HG02798 (cell line): ENCODE results near the gene PRSS36.

Experiments
- ATAC-seq: cut with Tn5 transposase; IDR thresholded peaks from one replicate; pipeline ENCODE4 v1.9.1; 2021; ENCODE audit warnings: mild to moderate bottlenecking; ENCODE audit not compliant: unreplicated experiment, poor library complexity

PRSS36 gene

DNA sequence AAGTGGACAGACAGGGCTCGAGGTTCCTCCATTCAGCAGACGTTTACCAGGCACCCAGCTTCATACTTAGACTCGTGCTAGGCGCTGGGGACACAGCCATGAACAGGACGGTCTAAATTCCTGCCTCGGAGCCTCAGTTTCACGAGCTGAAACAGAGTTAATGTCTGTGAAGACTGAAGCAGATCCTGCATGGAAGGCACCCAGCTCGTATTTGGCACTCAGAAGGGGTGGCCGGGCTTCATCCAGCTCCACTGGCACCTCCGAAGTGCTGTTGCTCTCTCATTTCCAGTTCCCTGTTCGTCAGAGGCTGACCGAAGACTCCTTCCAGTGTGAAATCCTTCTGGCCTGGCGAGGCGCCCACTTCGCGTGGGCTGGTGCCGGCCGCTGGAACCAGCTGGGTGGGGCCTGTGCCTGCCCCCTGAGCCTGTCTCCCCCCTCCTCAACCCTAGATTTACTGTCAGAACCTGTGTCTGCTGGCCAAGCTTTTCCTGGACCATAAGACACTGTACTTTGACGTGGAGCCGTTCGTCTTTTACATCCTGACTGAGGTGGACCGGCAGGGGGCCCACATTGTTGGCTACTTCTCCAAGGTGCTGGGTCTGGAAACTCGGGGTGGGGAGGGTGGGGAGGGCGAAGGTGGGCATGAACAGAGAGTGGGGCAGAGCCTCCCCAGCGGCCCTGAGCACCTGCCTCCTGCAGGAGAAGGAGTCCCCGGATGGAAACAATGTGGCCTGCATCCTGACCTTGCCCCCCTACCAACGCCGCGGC is 20.1 kb downstream of the PRSS36 start:
- ATAC-seq: no peak

DNA sequence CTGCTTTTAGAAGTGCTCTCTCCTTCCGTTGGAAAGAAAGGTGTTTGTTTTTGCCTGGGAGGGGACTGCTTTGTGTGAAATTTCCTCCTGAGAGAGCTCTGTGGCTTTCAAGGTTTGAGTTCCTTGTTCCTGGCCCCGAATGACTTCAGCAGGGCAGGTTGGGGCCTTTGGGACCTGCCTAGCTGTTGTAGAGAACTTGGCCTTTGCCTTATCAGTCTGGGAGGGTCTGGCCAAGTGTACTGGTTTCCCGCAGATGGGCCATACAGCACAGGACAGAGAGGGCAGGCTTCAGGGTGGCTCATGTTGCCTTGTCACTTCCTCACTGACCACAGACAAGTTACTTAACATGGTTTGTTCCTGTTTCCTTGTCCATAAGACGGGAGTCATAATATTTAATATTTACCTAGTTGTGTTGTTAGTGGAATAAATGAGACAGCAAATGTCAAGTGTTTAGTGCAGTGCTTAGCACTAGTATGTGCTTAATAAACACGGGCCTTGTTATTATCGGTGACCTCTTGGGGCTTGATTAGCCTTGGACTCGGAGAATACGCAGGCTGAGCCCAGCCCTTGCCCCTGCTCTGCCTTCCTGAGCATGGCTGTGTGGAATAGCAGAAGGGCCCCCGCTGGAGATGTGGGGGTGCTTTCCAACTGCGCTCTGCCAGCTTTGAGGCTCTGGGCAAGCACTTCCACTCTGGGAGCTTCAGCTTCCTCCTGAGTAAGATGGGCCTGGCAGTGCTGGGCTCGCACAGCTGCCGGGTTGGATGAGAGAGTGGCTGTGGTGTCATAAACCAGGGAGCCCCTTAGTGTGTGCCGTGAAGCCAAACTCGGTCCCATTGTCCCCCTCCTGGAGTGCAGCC is 20.9 kb downstream of the PRSS36 start:
- no peak for ATAC-seq

DNA sequence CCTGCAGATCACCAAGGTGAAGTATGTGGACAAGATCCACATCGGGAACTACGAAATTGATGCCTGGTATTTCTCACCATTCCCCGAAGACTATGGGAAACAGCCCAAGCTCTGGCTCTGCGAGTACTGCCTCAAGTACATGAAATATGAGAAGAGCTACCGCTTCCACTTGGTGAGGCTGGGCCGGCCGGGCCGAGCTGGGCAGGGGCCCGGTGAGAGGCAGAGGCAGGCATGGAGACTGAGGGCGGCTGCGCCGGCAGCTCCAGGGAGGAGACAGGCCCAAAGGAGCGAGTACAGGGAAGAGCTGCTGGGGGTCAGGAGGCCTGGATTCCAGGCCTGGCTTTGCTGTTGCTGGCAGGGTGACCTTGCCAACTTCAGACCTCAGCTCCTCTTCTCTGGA is 22.7 kb downstream of the PRSS36 start:
- ATAC-seq: no peak

DNA sequence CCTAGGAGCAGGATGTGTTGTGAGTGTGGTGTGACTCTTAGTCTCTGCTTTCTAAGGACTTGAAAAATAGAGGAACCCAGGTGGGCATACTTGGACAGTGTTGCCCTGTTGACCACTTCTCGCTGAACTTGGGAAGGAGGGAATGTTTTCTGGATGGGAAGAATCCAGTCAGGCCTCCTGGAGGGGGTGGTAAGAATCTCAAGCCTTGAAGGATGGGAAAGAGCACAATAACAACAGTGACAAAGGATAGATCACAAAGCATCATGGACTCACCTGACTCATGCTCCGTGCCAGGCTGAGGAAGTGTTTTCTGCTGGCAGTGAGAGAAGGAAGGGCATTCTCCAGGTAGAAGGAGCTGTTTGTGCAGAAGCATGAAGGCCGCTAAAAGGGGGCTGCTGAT is 24.0 kb downstream of the PRSS36 start:
- ATAC-seq: no peak

DNA sequence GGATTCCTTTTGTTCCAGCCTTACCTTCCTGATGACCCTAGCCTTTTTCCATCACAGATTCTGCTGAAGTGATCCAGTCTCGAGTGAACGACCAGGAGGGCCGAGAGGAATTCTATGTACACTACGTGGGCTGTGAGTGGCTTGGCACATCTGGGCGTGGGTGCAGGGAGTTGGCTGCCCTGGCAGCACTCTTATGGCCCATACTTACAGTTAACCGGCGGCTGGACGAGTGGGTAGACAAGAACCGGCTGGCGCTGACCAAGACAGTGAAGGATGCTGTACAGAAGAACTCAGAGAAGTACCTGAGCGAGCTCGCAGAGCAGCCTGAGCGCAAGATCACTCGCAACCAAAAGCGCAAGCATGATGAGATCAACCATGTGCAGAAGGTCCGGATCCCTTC is 29.7 kb downstream of the PRSS36 start:
- ATAC-seq: no peak

DNA sequence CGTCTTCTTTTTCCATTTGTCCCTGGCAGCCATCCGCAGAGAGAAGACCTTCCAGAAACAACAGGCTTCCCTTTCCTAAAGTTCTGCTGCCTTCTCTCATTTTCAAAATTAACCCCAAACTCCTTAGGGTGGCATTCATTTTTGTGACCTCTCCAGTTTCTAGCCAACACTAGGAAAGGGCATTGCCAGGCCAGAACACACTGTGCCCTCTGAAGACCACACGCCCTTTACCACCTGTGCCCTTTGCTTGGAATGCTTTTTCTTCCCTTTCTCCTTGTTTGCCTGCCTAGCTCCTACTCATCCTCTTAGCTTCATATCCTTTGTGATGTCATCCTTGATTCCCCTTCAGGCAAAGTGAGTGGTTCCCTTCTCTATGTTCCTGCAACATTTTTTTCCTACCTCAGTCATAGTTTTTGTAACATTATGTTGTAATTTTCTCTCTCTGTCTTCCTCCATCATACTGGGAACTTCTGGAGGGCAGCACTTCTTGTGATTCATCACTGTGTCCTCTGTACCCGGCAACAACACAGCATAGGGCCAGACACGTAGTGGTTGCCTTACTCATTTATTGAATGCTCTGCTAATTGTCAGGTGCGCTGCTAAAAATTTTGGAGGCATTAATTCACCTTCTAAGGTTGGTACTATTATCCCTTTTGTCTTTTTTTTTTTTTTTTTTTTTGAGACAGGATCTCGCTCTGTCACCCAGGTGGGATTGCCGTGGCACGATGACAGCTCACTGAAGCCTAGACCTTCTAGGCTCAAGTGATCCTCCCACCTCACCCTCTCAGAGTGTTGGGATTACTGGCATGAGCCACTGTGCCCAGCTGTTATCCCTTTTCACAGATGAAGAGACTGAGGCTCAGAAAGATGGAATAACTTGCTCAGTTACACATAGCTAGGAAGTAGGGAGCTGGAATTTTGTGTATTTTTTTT is 31.4 kb downstream of the PRSS36 start:
- no peak for ATAC-seq

DNA sequence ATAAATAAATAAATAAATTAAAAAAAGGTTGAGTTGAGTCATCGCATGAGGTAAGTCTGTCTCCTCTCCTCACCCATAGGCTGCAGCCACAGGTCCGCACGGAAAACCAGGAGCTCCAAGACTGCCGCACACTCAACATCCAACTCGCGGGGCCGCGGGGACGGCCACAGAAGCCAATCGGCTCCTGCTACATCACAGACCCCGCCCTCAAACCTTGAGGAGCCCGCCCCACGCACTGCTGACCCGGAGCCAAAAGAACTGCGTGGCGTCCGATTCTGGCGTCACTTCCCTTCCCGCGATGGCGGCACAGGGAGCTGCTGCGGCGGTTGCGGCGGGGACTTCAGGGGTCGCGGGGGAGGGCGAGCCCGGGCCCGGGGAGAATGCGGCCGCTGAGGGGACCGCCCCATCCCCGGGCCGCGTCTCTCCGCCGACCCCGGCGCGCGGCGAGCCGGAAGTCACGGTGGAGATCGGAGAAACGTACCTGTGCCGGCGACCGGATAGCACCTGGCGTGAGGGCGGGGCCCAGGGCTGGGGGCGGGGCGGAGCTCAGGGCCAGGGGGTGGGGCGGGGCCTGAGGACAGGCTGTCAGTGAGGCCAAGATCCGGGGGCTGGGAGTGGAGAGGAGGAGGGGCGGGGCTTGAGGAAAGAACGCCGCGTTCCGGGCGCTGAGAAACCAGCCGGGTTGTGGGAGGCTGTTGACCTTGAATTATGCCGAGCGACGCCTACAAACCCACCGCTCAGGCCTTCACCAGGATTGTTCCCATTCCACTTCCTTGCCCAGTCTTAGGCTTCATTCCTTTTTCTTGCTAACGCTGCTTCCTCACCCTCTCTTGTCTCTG is 32.3 kb downstream of the PRSS36 start, which contains the start of gene KAT8:
KAT8 (plus strand) TSS at position 281 of the 839 bp plus-strand sequence; CDS start at position 299, 18 bp downstream.
- peak; percentile 92 for ATAC-seq

DNA sequence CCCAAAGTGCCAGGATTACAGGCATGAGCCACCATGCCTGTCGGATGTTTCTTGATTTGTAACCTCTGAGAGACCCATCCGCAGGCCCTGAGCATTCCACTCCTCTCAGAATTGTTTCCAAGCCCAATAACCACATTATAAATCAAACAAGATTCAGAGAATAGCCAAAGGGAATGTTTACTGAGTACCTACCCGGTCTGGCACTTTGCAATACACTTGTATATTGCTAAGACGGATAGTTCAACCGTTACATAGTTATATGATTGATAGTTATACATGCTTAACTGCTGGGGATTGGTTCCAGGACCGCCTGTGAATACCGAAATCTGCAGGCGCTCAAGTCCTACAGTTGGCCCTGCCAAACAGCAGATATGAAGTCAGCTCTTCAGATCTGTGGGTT is 35.4 kb downstream of the PRSS36 start:
- no peak for ATAC-seq

DNA sequence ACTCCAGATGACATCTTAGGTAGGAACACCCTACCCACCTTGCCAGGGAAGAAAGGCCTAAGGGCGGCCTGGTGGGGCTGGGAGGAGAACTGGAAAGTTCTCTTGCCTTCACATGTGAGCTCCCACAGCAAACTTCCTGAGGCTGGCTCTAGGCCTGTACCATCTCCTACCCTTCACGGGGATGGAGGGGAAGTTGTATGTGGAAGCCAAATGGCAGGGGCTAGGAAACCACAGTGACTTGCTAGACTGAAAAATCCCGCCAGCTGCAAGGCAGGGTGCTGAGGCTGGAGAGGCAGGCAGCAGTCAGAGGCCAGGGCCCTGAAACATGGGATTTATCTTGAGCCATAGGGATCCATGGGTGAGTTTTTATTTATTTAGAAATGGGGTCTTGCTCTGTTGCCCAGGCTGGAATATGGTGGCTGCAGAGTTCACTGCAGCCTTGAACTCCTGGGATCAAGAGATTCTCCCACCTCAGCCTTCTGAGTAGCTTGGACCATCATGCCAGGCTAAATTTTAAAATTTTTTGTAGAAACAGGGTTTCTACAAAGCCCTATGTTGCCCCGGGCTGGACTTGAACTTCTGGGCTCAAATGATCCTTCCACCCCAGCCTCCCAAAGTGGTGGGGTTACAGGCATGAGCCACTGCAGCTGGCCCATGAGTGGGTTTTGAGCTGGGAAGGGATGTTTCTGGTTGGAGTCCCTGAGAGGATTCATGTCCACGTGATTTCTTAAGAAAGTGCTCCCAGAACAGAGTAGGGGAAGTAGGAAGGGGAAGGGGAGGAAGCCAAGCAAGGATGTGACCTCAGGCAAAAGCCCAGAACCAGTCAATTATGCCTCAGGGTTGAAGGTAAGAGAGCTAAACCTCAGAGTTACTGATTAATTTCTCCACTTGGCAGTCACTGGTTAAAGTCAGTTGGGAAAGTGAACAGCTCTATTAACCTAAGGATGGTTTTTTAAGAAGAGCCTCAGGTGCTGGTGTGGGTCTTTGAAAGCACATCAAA is 36.4 kb downstream of the PRSS36 start:
- no peak for ATAC-seq

DNA sequence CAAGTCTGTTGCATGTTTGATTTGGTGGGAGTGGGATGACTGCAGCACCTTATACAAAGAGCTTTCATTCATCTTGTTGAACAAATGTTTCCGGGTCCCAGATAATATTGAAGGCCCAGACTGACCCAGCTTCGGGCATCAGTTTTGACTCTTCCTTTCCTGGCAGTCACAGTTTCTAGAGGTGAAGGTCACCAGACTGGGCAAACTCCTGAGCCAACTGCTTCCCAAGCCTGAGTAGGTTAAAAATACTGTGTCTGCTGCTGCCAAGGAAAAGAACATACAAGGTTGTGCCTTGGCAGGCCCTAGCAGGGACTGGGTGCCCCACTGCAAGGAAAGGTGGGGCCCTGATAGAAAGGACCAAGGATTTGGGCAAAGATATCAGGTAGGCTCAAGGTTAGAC is 37.2 kb downstream of the PRSS36 start:
- ATAC-seq: no peak

DNA sequence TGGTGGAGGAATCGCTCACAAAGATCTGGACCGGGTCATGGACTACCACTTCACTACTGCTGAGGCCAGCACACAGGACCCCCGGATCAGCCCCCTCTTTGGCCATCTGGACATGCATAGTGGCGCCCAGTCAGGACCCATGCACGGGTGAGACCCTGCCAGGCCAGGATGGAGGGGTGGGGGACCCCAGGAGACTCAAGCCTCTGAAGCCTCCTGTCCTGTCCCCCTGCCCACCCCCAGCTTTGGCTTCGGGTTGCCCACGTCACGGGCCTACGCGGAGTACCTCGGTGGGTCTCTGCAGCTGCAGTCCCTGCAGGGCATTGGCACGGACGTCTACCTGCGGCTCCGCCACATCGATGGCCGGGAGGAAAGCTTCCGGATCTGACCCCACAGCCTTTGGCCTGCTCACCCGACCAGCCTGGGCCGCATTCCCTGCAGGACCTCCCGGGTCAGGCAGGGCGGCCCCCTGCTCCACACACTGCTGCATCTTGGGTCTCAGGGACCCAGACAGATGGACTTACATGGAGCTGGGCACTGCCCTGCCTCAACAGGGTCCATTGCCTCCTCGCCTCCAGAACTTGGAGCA is 37.9 kb downstream of the PRSS36 start:
- no peak for ATAC-seq

DNA sequence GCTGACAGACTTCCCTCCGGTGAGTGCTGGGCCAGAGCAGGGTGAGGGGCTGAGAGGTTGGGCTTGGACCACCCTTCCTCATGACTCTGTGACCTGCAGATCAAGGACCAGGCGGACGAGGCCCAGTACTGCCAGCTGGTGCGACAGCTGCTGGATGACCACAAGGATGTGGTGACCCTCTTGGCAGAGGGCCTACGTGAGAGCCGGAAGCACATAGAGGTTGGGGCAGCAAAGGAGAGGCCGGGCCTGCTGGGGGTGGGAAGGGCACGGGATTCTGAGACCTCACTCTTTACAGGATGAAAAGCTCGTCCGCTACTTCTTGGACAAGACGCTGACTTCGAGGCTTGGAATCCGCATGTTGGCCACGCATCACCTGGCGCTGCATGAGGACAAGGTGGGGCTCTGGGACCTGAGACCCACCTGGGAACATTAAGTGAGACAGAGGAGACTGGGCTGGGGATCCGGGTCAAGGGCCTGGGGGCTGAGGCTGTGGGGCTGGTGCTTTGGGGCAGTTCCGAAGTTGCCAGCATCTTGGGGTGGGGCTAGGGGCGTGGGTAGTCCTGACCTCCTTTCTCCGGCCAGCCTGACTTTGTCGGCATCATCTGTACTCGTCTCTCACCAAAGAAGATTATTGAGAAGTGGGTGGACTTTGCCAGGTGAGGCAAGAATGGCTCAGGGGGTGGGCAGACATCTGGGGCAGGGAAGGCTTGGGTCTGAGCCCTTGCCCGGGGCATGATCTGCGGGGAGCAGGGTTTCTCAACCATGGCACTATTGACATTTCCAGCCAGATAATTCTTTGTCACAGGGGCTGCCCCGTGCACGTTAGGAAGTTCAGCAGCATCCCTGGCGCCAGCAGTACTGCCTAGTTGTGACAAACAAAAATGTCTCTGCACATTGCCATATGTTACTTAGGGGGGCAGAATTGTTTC is 39.5 kb downstream of the PRSS36 start:
- no peak for ATAC-seq

DNA sequence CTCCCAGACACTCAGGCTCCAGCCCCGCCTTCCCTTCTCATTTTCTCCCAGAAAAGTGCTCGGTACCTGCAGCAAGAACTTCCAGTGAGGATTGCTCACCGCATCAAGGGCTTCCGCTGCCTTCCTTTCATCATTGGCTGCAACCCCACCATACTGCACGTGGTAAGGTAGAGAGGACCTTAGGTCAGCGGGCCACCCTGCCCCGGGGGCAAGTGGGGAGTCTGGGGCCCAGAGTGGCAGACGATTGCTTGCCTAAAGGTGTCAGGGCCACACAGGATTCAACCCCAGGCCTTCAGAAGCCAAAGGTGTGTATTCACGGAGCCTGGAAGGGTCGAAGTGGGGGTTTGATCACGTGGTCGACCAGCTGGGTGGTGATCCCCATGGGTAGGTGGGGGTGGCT is 40.2 kb downstream of the PRSS36 start:
- ATAC-seq: no peak

DNA sequence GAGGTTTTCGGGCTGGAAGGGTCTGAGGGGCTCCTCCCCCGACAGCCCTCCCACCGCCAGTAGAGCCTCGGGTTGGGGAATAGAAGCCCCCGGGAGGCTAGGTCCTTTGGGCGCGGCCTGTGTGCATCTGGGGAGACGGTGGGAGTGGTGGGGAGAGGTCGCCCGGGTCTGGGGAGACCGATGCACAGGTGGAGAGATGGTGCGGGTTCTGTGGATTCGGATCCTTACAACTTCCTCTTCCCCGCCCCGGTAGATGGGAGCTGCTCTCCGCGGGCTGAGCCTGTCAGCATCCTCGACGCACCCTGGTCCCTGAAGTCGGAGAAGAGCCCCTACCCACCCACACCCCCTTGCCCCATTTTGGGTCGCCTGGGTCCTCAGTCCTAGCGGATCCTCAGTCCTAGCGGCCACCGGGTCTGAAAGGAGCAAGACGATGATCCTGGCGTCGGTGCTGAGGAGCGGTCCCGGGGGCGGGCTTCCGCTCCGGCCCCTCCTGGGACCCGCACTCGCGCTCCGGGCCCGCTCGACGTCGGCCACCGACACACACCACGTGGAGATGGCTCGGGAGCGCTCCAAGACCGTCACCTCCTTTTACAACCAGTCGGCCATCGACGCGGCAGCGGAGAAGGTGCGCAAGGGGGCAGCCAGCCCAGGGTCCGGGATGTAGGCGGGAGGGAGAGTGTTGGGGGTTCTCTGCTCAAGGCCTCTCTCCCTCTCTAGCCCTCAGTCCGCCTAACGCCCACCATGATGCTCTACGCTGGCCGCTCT is 40.9 kb downstream of the PRSS36 start:
- ATAC-seq: no peak

DNA sequence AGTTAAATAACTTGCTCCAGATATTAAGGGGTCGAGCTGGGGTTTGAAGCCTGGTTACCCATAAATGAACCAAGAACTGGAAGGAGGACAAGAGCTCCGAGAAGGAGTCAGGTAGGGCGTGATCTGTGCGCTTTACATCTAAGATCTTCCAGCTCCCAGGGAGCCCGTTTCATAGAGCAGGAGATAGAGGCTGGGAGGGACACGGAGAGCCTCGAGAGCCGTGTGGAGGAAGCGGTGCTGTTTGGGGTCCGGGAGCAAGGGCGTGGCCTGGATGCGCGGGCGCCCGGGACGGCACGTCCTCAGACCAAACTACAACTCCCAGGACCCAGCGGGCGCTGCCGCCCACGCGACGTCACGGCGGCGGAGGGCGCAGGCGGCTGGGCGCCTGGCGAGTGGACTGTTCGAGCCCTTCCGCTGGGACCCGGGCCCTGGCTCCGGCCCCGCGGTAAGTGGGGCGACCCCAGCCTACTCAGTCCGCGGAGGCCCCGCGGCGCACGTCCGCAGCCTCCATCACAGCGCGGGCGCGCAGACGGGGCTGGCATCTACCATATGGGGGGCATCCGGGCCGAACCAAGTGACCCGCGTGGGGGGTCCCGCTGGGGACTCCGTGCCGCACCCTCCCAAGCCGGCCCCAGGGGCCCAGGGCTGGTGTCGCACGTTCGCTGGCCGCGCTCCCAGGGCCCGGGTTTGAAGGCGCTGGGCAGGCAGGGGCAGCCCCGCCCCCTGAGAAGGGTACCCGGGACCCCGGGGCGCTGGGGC is 41.7 kb downstream of the PRSS36 start, which contains the start of gene BCKDK:
BCKDK (plus strand) TSS at position 352 of the 759 bp plus-strand sequence. CDS start 838 bp downstream, outside the sequence.
- peak; percentile 85 for ATAC-seq
